Subcutaneous adipose tissue (tissue), 4 donors: ENCODE results near the gene EIPR1. TPM values are rescaled to one million over a fixed set of nuclear protein-coding genes. Genes with fewer than 3 reads are reported as not detected.

Experiments used
- total RNA-seq, 4 donors: library from RNA; depleted of rRNA; stranded (reverse); fragments of >200 nt; gene quantifications; one replicate each; pipeline ENCODE4 v1.1.0, GENCODE V29; 2016
- TF ChIP-seq, protein P1 (sequence below): fragments of 450-650 bp; IDR thresholded peaks from one replicate; pipeline ENCODE4 v1.5.1; 2016; ENCODE audit warnings: low read depth, mild to moderate bottlenecking, control low read depth, antibody characterized with exemption, moderate library complexity

Gene EIPR1
- total RNA-seq, 4 donors from 2014 or later: 13.9 to 27.6 (median 16.1) TPM

DNA sequence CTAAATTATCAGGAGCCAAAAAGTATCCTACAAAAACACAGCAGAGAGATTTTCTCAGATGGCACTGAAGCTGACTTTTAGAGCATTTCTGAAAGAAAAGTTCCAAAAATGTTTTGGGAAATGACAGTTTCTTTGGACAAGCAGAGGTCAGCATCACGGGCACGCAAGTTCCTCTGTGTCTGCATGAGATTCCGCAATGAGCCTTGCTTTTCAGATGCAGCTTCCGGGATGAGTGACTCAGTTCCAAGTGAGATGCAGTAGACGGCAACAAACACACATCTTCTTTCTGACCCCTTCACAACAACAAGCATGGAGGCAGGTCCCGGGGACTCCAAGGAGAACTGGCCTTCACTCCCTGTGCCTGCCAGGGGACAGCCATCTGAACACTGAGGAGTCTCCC, 76.6 kb downstream of the EIPR1 start:
- TF ChIP-seq, protein P1, sequence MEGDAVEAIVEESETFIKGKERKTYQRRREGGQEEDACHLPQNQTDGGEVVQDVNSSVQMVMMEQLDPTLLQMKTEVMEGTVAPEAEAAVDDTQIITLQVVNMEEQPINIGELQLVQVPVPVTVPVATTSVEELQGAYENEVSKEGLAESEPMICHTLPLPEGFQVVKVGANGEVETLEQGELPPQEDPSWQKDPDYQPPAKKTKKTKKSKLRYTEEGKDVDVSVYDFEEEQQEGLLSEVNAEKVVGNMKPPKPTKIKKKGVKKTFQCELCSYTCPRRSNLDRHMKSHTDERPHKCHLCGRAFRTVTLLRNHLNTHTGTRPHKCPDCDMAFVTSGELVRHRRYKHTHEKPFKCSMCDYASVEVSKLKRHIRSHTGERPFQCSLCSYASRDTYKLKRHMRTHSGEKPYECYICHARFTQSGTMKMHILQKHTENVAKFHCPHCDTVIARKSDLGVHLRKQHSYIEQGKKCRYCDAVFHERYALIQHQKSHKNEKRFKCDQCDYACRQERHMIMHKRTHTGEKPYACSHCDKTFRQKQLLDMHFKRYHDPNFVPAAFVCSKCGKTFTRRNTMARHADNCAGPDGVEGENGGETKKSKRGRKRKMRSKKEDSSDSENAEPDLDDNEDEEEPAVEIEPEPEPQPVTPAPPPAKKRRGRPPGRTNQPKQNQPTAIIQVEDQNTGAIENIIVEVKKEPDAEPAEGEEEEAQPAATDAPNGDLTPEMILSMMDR: no peak

GRCh38 chr2:3300224-3300995, 77.2 kb downstream of the EIPR1 start:
- TF ChIP-seq, protein P1: no peak

- TF ChIP-seq, protein P1: no peak
Observed at GRCh38 chr2:3299703-3300102, 77.9 kb downstream of the EIPR1 start.

GRCh38 chr2:3299130-3299529, 78.5 kb downstream of the EIPR1 start:
- TF ChIP-seq, protein P1: no peak

- TF ChIP-seq, protein P1: no peak
Observed at GRCh38 chr2:3298191-3298590, 79.4 kb downstream of the EIPR1 start.

DNA sequence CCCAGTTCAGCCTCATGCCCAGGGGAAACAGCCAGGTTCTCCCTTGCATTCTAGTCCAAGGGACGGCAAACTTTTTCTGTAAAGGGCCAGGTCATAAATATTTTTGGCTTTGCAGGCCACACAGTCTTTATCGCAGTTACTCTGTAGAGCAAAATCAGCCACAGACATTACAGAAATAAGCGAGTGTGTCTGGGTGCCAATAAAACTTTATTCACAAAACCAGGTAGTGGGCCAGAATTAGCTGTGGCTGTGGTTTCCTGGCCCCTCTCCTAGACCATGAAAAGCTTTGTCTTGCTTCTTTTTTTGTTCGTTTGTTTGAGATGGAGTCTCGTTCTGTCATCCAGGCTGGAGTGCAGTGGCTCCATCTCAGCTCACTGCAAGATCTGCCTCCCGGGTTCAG, 80.1 kb downstream of the EIPR1 start:
- TF ChIP-seq, protein P1: no peak

DNA sequence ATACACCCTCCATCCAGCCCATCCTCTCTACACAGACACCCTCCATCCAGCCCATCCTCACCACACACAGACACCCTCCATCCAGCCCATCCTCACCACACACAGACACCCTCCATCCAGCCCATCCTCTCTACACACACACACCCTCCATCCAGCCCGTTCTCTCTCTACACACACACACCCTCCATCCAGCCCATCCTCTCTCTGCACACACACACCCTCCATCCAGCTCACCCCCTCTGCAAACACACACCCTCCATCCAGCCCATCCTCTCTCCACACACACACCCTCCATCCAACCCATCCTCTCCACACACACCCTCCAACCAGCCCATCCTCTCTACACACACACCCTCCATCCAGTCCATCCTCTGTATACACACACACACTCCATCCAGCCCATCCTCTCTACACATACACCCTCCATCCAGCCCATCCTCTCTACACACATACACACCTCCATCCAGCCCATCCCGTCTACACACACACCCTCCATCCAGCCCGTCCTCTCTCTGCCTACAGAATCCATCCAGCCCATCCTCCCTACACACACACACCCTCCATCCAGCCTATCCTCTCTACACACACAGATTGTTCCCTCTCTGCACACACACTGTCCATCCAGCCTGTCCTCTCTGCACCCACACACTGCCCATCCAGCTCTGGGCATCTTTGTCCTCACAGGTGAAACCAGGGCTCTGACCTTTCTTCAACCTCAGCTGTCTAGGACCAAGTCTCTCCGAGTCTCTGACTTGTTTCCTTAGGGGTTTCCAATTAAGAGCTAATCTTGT, 81.2 kb downstream of the EIPR1 start:
- TF ChIP-seq, protein P1: no peak
